ENCODE data around the gene TUBB1.

GRCh38 chr20:59013959-59014608 is 5.1 kb upstream of the TUBB1 start:
- TF ChIP-seq POLR2A (IDR thresholded peaks at IDR 0.05) (no peak), CTCF (IDR thresholded peaks at IDR 0.05) (no peak)

Measured in testis (tissue), 2 donors.